ENCODE measurements around the gene SNX6. TPM values are rescaled to one million over a fixed set of nuclear protein-coding genes. Genes with fewer than 3 reads are reported as not detected.

SNX6 gene
- polyA plus RNA-seq (2011; rRNA removed) = 120 and 178 TPM in 2 replicates
- 40.5 and 65.9 TPM in 2 replicates for polyA minus RNA-seq (2011; rRNA and poly(A)+ RNA removed)

DNA sequence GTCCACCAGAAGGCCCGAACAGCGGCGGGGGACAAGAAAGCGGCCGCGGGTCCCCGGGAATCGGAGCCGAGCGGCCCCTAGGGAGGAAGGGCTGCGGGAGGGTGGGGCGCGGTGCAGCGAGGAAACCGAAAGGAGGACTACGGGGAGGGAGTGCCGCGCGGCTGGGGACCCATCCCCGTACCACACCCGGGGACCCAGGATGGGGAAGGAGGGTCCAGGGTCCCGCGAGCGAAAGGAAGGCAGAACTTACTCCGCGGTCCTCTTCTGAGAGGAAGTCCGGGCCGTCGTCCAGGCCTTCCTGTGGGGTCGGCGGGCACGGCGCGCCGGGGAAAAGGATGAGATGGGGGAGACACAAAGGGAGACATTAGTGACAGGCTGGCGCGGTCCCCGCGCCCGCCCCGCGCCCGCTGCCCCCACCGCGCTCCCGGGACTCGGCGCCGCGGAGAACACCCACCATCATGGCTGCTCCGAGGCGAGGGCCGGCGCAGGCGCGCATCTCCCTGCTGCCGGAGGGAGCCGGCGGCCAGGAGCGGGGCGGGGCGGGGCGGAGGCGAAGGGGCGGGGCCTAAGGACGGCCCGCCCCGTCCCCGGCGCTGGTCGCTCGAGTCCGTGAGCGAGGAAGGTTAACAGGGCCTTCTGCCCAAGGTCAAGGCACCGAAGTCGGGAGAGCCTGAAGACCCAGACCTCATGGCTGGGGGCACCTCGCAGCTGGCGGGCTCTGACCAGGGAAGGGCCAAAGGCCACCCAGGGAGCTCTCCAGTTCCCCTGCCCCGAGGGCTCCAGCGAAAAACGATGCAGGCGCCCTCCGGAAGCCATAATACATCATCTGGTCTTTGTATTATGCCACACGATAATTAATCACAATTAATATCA, at the start of gene SNX6:
SNX6 (minus strand) TSS at position 492 of the 873 bp plus-strand sequence; CDS start at position 460, 32 bp downstream.
- DNase-seq (ENCODE audit: low read depth, low spot score) = no peak
- TF ChIP-seq, protein P1, sequence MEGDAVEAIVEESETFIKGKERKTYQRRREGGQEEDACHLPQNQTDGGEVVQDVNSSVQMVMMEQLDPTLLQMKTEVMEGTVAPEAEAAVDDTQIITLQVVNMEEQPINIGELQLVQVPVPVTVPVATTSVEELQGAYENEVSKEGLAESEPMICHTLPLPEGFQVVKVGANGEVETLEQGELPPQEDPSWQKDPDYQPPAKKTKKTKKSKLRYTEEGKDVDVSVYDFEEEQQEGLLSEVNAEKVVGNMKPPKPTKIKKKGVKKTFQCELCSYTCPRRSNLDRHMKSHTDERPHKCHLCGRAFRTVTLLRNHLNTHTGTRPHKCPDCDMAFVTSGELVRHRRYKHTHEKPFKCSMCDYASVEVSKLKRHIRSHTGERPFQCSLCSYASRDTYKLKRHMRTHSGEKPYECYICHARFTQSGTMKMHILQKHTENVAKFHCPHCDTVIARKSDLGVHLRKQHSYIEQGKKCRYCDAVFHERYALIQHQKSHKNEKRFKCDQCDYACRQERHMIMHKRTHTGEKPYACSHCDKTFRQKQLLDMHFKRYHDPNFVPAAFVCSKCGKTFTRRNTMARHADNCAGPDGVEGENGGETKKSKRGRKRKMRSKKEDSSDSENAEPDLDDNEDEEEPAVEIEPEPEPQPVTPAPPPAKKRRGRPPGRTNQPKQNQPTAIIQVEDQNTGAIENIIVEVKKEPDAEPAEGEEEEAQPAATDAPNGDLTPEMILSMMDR (IDR thresholded peaks at IDR 0.05; ENCODE audit: low read depth, low read length) = no peak
- no peaks in the 10 kb centered on the region for H3K27me3 ChIP-seq (ENCODE audit: control insufficient read depth, insufficient read depth, low read length)
- peak within 1 kb of the TSS; percentile 95 for H3K4me3 ChIP-seq (ENCODE audit: low read depth, low read length)
- CTCF ChIA-PET = no interaction called here
- peak within 1 kb of the TSS; percentile 80 for H3K27ac ChIP-seq (ENCODE audit: low read depth, low read length)
- peaks cover 6% of the 10 kb centered on the region; the same call in 1 of the 2 replicates for H3K9me3 ChIP-seq (ENCODE audit: control insufficient read depth, insufficient read depth, low read length)
- POLR2A ChIA-PET = no interaction called here

DNA sequence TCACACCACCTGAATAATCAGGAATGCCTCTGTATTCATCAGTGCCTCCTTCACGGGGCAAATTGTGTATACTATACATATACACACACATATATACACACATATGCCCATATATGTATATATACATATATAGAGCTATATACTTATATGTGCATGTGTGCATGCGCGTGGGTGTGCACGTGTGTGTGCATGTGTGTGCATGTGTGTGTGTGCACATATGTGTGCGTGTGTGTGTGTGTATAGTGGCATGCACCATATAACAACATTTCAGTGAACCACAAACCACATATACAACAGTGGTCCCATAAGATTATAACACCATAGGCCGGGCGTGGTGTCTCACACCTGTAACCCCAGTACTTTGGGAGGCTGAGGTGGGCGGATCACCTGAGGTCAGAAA, 48.8 kb upstream of the SNX6 start:
- DNase-seq (ENCODE audit: low read depth, low spot score) = no peak
- no peak overlapping the region for H3K27ac ChIP-seq (ENCODE audit: low read depth, low read length)
- TF ChIP-seq, protein P1 (IDR thresholded peaks at IDR 0.05; ENCODE audit: low read depth, low read length) = no peak
- no peaks in the 10 kb centered on the region for H3K27me3 ChIP-seq (ENCODE audit: control insufficient read depth, insufficient read depth, low read length)
- no peaks in the 10 kb centered on the region for H3K9me3 ChIP-seq (ENCODE audit: control insufficient read depth, insufficient read depth, low read length)
- CTCF ChIA-PET = no interaction called here
- no peak overlapping the region for H3K4me3 ChIP-seq (ENCODE audit: low read depth, low read length)
- POLR2A ChIA-PET = interaction anchor here (0.7 kb wide), 1 partner anchor 9 kb away, joined by 4 read pairs; no protein-coding TSS in a partner anchor

DNA sequence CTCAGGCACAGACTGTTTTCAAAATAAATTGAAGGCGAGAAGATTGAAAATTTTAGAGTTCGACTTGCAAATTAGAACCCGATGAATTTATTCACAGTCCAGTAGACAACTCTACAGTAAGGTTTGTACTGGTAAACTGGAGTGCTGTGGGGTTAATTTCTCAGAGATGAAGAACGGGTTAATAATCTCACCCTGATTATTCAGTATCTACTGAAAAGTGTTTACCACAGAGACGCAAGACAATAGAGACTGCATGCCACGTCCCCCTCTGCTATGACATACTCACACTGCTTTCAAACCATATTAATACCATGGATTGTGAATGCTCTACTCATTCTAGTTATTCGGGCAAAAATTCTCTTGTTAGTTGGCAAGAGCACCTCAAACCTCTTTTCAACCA, 48.4 kb upstream of the SNX6 start:
- Histone ChIP-seq H3K4me3 (ENCODE audit: low read depth, low read length) (no peak overlapping the region), H3K27me3 (ENCODE audit: control insufficient read depth, insufficient read depth, low read length) (no peaks in the 10 kb centered on the region), H3K9me3 (ENCODE audit: control insufficient read depth, insufficient read depth, low read length) (no peaks in the 10 kb centered on the region), H3K27ac (ENCODE audit: low read depth, low read length) (no peak overlapping the region)
- POLR2A ChIA-PET = no interaction called here
- TF ChIP-seq, protein P1 (IDR thresholded peaks at IDR 0.05; ENCODE audit: low read depth, low read length) = no peak
- CTCF ChIA-PET = no interaction called here
- no peak for DNase-seq (ENCODE audit: low read depth, low spot score)

DNA sequence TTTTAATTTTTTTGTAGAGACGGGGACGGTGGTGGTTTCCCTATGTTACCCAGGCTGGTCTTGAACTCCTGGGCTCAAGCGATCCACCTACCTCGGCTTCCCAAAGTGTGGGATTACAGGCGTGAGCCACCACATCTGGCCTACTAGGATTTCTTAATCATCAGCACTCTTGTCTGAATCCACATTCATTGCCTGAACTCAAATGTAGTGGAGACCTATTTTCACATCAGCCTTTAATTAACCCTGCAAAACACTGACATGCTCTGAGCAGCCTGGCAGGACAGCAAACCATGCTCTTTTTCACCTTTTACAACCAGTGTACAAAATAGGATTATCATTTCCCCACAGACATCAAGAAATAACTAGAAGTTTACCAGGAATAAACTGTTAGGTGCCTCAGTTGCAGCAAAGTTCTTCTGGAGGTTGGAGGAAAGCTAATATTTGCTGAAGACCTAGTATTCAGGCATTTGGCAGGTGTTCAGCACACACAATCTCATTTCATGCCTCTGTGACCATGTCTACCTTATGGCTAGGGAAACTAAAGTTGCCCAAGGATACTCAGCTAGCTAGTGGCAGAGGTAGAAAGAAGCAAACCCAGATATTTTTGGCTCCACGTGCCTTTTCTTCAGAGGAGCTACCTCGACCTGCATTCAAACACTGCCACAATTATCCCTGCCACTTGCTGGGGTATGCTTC, 46.7 kb upstream of the SNX6 start:
- POLR2A ChIA-PET = no interaction called here
- no peak for DNase-seq (ENCODE audit: low read depth, low spot score)
- Histone ChIP-seq H3K9me3 (ENCODE audit: control insufficient read depth, insufficient read depth, low read length) (no peaks in the 10 kb centered on the region), H3K4me3 (ENCODE audit: low read depth, low read length) (no peak overlapping the region), H3K27me3 (ENCODE audit: control insufficient read depth, insufficient read depth, low read length) (no peaks in the 10 kb centered on the region), H3K27ac (ENCODE audit: low read depth, low read length) (no peak overlapping the region)
- CTCF ChIA-PET = interaction anchor here (0.7 kb wide), 2 partner anchors 23 to 68 kb away, joined by 5 to 6 read pairs; no protein-coding TSS in a partner anchor
- TF ChIP-seq, protein P1 (IDR thresholded peaks at IDR 0.05; ENCODE audit: low read depth, low read length) = no peak

All from AG04450 (cell line).